Measurements from ENCODE around the gene UBASH3A.

UBASH3A gene

DNA sequence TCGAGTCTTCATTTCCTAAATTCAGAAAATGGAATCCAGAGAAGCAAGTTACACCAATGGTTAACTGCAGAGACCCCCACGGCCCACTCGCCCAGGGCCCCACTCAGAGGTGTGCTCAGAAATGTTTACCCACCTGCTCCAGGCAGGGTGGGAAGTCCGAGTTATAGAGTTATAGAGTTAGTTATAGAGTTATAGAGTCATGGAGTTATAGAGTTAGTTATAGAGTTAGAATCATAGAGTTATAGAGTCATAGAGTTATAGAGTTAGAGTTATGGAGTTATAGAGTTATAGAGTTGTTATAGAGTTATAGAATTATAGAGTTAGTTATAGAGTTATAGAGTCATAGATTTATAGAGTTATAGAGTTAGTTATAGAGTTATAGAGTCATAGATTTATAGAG is 31.7 kb downstream of the UBASH3A start:
- H3K4me1 ChIP-seq: no peaks in the 10 kb centered on the region
- H3K36me3 ChIP-seq: no peaks in the 10 kb centered on the region
- H3K4me3 ChIP-seq (ENCODE audit: low read depth, low read length): no peak overlapping the region
- H3K27me3 ChIP-seq: no peaks in the 10 kb centered on the region
- DNase-seq: no peak
- TF ChIP-seq, protein P1, sequence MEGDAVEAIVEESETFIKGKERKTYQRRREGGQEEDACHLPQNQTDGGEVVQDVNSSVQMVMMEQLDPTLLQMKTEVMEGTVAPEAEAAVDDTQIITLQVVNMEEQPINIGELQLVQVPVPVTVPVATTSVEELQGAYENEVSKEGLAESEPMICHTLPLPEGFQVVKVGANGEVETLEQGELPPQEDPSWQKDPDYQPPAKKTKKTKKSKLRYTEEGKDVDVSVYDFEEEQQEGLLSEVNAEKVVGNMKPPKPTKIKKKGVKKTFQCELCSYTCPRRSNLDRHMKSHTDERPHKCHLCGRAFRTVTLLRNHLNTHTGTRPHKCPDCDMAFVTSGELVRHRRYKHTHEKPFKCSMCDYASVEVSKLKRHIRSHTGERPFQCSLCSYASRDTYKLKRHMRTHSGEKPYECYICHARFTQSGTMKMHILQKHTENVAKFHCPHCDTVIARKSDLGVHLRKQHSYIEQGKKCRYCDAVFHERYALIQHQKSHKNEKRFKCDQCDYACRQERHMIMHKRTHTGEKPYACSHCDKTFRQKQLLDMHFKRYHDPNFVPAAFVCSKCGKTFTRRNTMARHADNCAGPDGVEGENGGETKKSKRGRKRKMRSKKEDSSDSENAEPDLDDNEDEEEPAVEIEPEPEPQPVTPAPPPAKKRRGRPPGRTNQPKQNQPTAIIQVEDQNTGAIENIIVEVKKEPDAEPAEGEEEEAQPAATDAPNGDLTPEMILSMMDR (IDR thresholded peaks at IDR 0.05; ENCODE audit: low read depth, low read length): no peak
- H3K9me3 ChIP-seq: no peaks in the 10 kb centered on the region; the same call in 1 of the 2 replicates

DNA sequence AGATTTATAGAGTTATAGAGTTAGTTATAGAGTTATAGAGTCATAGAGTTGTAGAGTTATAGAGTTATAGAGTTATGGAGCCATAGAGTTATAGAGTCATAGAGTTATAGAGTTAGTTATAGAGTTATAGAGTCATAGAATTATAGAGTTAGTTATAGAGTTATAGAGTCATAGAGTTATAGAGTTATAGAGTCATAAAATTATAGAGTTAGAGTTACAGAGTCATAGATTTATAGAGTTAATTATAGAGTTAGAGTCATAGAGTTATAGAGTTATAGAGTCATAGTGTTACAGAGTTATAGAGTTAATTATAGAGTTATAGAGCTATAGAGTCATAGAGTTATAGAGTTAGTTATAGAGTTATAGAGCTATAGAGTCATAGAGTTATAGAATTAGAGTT is 32.1 kb downstream of the UBASH3A start:
- Histone ChIP-seq H3K36me3 (no peaks in the 10 kb centered on the region), H3K9me3 (no peaks in the 10 kb centered on the region; the same call in 1 of the 2 replicates), H3K27me3 (no peaks in the 10 kb centered on the region), H3K4me1 (no peaks in the 10 kb centered on the region), H3K4me3 (ENCODE audit: low read depth, low read length) (no peak overlapping the region)
- TF ChIP-seq, protein P1 (IDR thresholded peaks at IDR 0.05; ENCODE audit: low read depth, low read length): no peak
- no peak for DNase-seq

DNA sequence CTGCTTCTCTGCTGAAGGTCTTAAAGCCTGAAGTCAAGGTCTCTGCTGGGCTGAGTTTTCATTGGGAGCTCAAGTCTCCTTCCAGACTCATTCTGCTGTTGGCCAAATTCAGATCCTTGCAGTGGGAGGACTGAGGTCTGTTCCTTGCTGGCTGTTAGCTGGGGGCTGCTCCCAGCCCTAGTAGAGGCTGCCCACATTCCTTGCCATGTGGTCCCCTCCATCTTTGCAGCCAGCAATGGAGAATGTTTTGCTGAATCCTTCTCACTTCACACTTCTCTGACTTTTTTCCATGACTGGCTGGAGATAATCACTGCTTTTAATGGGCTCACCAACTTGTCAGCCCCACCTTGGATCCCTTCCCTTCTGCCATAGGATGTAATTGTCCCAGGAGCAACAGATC is 33.2 kb downstream of the UBASH3A start:
- no peaks in the 10 kb centered on the region for H3K27me3 ChIP-seq
- H3K4me3 ChIP-seq (ENCODE audit: low read depth, low read length): no peak overlapping the region
- TF ChIP-seq, protein P1 (IDR thresholded peaks at IDR 0.05; ENCODE audit: low read depth, low read length): no peak
- H3K36me3 ChIP-seq: no peaks in the 10 kb centered on the region
- no peaks in the 10 kb centered on the region; the same call in 1 of the 2 replicates for H3K9me3 ChIP-seq
- H3K4me1 ChIP-seq: no peaks in the 10 kb centered on the region
- DNase-seq: no peak

DNA sequence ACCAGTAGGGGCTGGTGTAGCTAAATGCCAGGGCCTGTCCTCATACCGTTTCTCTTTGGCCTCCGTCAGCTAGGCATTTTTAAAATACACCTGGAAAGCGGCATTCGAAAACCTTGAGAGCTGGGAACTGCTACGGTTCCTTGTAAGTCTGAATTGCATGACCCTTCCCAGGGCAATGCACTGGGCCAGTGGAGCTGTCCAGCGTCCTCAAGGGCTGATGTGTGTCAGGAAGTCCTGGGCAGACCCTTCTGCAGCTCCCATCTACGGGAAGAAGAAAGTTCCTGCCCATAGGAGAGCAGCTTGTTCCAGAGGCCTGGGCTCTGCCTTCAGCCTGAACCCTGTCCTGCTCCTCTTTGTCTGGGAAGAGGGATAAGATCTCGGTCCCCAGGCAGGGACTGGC is 34.1 kb downstream of the UBASH3A start:
- no peak overlapping the region for H3K4me3 ChIP-seq (ENCODE audit: low read depth, low read length)
- no peaks in the 10 kb centered on the region for H3K27me3 ChIP-seq
- no peak for DNase-seq
- no peaks in the 10 kb centered on the region; the same call in 1 of the 2 replicates for H3K9me3 ChIP-seq
- TF ChIP-seq, protein P1 (IDR thresholded peaks at IDR 0.05; ENCODE audit: low read depth, low read length): no peak
- H3K4me1 ChIP-seq: no peaks in the 10 kb centered on the region
- H3K36me3 ChIP-seq: no peaks in the 10 kb centered on the region

DNA sequence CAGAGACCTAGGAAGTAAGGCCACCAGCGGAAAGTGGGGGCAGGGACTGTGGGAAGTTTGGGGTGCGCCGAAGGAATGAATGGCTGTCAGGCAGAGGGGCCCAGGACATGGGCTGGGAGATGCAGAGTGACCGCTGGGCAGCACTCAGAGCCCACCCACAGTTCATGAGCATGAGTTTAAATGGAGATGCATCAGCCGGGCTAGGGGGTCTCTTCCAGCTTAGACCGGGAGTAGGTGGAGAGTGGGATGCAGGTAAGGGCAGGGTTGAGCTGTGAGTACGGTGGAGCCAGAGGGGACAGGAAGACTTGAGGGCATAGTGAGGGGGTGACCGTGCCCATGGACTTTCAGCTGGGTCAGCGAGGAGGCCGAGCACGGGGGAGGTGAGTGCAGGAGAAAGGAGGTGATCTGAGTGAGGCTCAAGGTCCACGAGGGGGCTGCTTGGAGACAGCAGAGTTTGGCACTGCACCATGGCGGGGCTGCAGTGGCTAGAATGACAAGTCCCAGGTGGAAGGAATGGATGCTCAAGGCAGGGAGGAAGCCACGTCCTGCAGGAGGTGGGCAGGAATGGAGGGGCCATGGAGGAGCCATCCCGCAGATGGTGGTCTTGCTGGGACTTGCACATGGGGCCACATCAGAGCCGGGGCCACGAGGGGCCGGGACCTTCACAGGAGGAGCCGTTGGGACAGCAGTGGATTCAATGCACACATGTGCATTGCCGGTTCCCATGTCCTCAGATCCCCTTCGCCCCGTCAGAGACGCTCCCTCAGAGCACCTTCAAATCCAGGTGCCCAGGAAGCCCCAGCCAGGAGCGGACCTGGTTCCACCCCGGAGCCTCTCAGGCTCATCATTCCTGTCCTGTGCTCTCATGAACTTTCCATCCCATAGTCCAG is 34.9 kb downstream of the UBASH3A start:
- H3K27me3 ChIP-seq: no peaks in the 10 kb centered on the region
- no peak for DNase-seq
- no peak overlapping the region for H3K4me3 ChIP-seq (ENCODE audit: low read depth, low read length)
- TF ChIP-seq, protein P1 (IDR thresholded peaks at IDR 0.05; ENCODE audit: low read depth, low read length): no peak
- H3K36me3 ChIP-seq: no peaks in the 10 kb centered on the region
- no peaks in the 10 kb centered on the region; the same call in 1 of the 2 replicates for H3K9me3 ChIP-seq
- H3K4me1 ChIP-seq: no peaks in the 10 kb centered on the region

Data from BE2C (cell line).